WTC11 (cell line): ENCODE data around the gene FPR3.

ENCODE experiments used
- CBFB ChIP-seq: sonication (generic); formaldehyde crosslinking; IDR thresholded peaks from 2 replicates; pipeline ENCODE4 v1.8.1; 2022; ENCODE audit warnings: mild to moderate bottlenecking, low read depth, missing genetic modification reagents
- E2F5 ChIP-seq: sonication (generic); formaldehyde crosslinking; IDR thresholded peaks from 2 replicates; pipeline ENCODE4 v1.8.1; 2022; ENCODE audit warnings: mild to moderate bottlenecking, moderate library complexity, missing genetic modification reagents
- IRF2 ChIP-seq: sonication (generic); formaldehyde crosslinking; IDR thresholded peaks from 2 replicates; pipeline ENCODE4 v1.8.0; 2022; ENCODE audit warnings: low read depth, missing genetic modification reagents, borderline replicate concordance
- MAX ChIP-seq: sonication (generic); formaldehyde crosslinking; IDR thresholded peaks from 2 replicates; pipeline ENCODE4 v1.8.0; 2022; ENCODE audit warnings: mild to moderate bottlenecking, missing genetic modification reagents
- MYBL2 ChIP-seq: sonication (generic); formaldehyde crosslinking; IDR thresholded peaks from 2 replicates; pipeline ENCODE4 v1.8.1; 2023; ENCODE audit warnings: mild to moderate bottlenecking, moderate library complexity, missing genetic modification reagents
- SP1 ChIP-seq: sonication (generic); formaldehyde crosslinking; conservative IDR thresholded peaks from 2 replicates; pipeline ENCODE4 v1.8.1; 2022; ENCODE audit warnings: missing genetic modification reagents
- USF1 ChIP-seq: sonication (generic); formaldehyde crosslinking; IDR thresholded peaks from 2 replicates; pipeline ENCODE4 v1.8.0; 2022; ENCODE audit warnings: mild to moderate bottlenecking, missing genetic modification reagents
- TF ChIP-seq, protein P1 (sequence below): sonication (generic); formaldehyde crosslinking; IDR thresholded peaks from 2 replicates; pipeline ENCODE4 v1.8.1; 2022; ENCODE audit warnings: low read depth, mild to moderate bottlenecking, moderate library complexity, missing genetic modification reagents, borderline replicate concordance
- TF ChIP-seq, protein P2 (sequence below): fragments of 200-600 bp; IDR thresholded peaks from 2 replicates; pipeline ENCODE4 v1.8.0; 2022; ENCODE audit warnings: antibody characterized with exemption
- TF ChIP-seq, protein P3 (sequence below): sonication (generic); formaldehyde crosslinking; IDR thresholded peaks from 2 replicates; pipeline ENCODE4 v1.8.1; 2023; ENCODE audit warnings: mild to moderate bottlenecking, missing genetic modification reagents, moderate library complexity
- TF ChIP-seq, protein P4 (sequence below): fragments of 250-450 bp; sonication (Bioruptor Pico); IDR thresholded peaks from 2 replicates; pipeline ENCODE4 v1.9.0; 2021; ENCODE audit warnings: mild to moderate bottlenecking

GRCh38 chr19:51765086-51765485 is 29.9 kb upstream of the FPR3 start:
- TF ChIP-seq CBFB (CRISPR knock-in tag) (no peak), E2F5 (CRISPR knock-in tag) (no peak), SP1 (CRISPR knock-in tag) (no peak), MAX (CRISPR knock-in tag) (no peak), MYBL2 (CRISPR knock-in tag) (no peak), USF1 (CRISPR knock-in tag) (no peak), IRF2 (CRISPR knock-in tag) (no peak)
- TF ChIP-seq, protein P1, sequence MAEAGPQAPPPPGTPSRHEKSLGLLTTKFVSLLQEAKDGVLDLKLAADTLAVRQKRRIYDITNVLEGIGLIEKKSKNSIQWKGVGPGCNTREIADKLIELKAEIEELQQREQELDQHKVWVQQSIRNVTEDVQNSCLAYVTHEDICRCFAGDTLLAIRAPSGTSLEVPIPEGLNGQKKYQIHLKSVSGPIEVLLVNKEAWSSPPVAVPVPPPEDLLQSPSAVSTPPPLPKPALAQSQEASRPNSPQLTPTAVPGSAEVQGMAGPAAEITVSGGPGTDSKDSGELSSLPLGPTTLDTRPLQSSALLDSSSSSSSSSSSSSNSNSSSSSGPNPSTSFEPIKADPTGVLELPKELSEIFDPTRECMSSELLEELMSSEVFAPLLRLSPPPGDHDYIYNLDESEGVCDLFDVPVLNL (CRISPR knock-in tag): no peak
- TF ChIP-seq, protein P2, sequence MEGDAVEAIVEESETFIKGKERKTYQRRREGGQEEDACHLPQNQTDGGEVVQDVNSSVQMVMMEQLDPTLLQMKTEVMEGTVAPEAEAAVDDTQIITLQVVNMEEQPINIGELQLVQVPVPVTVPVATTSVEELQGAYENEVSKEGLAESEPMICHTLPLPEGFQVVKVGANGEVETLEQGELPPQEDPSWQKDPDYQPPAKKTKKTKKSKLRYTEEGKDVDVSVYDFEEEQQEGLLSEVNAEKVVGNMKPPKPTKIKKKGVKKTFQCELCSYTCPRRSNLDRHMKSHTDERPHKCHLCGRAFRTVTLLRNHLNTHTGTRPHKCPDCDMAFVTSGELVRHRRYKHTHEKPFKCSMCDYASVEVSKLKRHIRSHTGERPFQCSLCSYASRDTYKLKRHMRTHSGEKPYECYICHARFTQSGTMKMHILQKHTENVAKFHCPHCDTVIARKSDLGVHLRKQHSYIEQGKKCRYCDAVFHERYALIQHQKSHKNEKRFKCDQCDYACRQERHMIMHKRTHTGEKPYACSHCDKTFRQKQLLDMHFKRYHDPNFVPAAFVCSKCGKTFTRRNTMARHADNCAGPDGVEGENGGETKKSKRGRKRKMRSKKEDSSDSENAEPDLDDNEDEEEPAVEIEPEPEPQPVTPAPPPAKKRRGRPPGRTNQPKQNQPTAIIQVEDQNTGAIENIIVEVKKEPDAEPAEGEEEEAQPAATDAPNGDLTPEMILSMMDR: no peak
- TF ChIP-seq, protein P3, sequence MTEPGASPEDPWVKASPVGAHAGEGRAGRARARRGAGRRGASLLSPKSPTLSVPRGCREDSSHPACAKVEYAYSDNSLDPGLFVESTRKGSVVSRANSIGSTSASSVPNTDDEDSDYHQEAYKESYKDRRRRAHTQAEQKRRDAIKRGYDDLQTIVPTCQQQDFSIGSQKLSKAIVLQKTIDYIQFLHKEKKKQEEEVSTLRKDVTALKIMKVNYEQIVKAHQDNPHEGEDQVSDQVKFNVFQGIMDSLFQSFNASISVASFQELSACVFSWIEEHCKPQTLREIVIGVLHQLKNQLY: no peak
- TF ChIP-seq, protein P4, sequence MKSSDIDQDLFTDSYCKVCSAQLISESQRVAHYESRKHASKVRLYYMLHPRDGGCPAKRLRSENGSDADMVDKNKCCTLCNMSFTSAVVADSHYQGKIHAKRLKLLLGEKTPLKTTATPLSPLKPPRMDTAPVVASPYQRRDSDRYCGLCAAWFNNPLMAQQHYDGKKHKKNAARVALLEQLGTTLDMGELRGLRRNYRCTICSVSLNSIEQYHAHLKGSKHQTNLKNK: no peak
